GM04503 (cell line): ENCODE data around the gene ITM2C.

ENCODE experiments used
- DNase-seq: peaks from one replicate; pipeline ENCODE4 v3.0.0-alpha.2; 2012; ENCODE audit warnings: low read depth

ITM2C gene

GRCh38 chr2:230864605-230865306, at the start of gene ITM2C:
TSS of gene ITM2C (plus strand) at chr2:230864942. CDS start at chr2:230865026, 84 bp downstream.
- no peak for DNase-seq

DNA sequence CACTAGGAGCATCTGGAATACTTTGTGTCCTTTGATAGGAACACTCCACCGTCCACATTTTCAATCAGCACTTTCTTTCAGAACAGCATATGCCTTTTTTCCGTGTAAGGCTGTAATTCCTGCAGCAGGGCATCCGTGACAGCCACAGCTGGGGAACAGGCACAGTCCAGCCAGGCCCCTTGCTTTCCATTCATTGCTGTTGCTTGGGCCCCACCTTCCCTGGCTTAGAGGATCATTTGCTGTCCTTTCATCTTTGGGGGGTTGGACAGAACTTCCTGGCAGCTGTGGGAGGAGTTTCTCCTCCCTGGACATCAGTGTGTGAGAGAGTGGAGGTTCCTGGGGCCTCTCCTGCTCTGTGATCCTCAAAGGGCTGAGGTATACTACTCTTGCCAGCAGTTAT, 49.7 kb upstream of the ITM2C start:
- DNase-seq = no peak

GRCh38 chr2:230816735-230817134, 48.0 kb upstream of the ITM2C start:
- no peak for DNase-seq

- DNase-seq = no peak
Measured at GRCh38 chr2:230819433-230819832, 45.3 kb upstream of the ITM2C start.

- DNase-seq = no peak
Measured at GRCh38 chr2:230821261-230821990, 43.3 kb upstream of the ITM2C start.

DNA sequence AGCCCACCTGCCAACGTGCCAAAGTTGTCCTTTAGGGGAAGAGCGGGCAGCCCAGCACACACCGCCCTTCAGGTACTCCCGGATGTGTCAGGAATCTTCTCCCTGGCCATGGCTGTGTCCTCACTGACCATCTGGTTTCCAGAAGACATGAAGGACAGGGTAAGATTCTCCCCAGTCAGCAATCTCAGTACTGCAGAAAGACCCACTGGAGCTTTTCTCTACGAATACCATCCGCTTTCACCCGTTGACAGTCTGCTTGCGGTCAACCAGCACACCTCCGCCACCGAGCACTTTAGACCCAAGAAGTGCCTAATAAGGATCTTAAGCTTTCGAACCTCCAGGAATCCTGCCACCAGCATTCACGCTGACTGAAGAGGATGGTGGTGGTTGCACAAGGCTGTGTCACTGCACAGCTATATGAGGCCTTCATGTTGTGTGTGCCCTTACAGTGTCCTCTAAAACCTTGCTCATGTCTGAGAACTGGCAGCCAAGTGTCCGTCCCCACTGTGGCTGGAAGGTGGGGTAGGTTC, 42.7 kb upstream of the ITM2C start:
- no peak for DNase-seq

DNA sequence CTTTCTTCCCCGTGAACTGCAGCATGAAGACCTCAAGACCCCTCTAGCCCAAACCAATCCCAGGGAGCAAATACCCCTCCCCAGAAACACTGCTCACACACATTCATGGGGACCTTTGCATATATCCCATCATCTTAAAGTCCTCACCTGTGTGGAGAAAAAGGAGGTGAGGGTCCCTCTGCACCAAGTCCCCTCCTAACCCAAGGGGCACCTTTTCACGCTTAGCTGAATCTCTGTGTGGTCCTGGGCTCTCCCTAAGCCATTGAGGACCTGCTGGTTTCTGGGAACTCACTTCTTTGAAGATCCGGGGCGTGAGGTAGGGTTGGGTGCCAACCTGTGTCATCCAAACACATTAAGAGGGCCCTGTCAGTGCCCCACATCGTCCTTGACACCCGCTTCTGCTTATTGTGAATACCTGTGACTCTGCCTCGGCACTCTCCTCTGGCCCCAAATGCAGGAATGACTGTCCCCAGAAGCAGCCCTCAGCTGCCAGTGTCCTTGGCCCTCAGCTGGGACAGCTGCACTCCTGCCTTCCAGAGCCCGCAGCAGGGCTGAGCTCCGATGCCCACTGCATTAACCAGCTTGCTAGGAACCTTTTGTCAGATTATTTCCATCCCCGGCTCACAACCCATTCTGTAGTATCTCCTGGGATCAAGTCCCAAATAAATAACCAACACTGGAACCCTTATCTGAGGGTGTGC, 41.3 kb upstream of the ITM2C start:
- DNase-seq = no peak

DNA sequence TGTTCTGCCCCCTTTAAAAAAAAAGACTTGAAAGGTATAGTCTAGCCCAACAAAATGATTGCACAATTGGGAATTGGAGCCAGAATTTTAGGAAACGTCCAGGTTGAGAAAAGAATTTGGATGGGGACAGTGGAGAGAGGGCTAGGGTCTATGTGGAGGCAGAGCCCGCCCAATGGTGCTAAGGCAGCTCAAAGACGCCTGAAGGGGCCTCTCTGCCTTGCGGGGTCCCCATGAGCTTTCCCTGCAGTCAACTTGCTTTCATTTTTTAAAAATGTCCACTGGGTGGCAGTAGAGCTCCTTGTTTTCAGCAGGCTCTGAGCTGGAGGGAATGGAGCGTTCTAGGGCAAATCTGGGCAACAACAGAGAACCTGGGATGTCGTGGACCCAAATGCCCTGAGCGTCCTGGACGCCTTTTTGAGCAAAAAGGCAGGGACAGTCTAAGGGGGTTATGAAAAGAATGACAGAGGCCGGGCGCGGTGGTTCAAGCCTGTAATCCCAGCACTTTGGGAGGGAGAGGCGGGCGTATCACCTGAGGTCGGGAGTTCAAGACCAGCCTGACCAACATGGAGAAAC, 40.2 kb upstream of the ITM2C start:
- peak; percentile 22 for DNase-seq

DNA sequence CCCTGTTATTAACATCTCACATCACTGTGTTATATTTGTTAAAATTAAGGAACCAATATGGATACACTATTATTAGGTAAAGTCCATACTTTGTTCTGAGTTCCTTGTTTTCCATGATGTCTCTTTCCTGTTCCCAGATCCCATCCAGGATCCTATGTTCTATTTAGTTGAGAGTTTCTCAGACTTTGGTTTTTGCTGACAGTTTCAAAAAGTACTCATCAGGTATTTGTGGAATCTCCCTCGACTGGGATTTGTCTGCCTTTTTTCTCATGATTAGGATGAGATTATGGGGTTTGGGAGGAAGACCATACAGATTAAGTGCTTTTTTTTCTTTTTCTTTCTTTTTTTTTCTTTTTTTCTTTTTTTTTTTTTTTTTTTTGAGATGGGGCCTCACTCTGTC, 39.4 kb upstream of the ITM2C start:
- no peak for DNase-seq

GRCh38 chr2:230827774-230828271, 36.9 kb upstream of the ITM2C start:
- DNase-seq = no peak

GRCh38 chr2:230828272-230828961, 36.3 kb upstream of the ITM2C start:
- DNase-seq = no peak

GRCh38 chr2:230829293-230829692, 35.4 kb upstream of the ITM2C start:
- DNase-seq = no peak

DNA sequence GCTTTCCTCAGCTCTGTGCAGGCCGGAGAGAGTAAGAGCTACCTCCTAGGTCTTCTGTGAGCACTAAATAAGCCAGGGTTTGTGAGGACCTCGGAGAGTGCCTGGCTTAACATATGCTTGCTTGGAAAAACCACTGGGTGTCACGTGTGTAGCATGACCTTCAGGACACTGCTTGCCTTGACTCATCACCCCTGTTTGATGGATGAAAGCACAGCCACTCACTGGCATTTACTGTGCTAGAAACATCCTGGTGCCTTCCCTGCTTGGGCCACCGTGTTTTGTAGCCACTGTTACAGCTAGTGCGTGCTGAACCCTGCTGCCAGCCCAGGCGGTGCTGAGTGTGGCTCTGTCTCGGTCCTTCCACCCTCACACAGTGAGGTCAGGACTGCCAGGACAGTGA, 34.8 kb upstream of the ITM2C start:
- DNase-seq = no peak

DNA sequence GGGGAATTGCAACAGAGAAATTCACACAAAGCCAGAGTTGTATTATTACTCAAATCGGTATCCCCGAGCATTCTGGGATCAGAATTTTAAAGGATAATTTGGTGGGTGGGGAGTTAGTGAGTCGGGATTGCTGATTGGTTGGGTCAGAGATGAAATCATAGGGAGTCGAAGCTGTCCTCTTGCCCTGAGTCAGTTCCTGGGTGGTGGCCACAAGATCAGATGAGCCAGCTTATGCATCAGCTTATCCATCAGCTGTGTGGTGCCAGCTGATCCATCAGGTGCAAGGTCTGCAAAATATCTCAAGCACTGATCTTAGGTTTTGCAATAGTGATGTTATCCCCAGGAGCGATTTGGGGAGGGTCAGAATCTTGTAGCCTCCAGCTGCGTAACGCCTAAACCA, 34.3 kb upstream of the ITM2C start:
- no peak for DNase-seq

- DNase-seq = no peak
Measured at GRCh38 chr2:230840301-230840700, 24.4 kb upstream of the ITM2C start.

- no peak for DNase-seq
Measured at GRCh38 chr2:230842473-230842872, 22.3 kb upstream of the ITM2C start.

DNA sequence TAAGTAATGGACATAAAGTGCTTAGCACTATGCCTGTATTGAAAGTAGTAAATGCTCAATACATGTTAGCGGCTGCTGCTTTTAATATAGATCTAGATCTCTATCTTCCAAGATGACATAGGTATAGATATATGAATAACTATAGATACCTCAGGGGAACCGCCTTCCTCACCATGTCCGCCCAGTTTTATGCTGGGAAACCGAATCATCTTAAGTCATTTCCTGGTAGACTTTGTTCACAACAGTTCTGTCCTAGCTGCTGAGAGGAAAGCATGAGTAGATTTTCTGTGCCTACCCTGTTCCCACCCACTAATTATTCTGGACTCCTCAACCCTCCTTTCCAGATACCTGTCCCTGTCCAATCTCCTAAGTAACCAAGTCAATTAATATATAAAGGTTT, 21.6 kb upstream of the ITM2C start:
- no peak for DNase-seq

DNA sequence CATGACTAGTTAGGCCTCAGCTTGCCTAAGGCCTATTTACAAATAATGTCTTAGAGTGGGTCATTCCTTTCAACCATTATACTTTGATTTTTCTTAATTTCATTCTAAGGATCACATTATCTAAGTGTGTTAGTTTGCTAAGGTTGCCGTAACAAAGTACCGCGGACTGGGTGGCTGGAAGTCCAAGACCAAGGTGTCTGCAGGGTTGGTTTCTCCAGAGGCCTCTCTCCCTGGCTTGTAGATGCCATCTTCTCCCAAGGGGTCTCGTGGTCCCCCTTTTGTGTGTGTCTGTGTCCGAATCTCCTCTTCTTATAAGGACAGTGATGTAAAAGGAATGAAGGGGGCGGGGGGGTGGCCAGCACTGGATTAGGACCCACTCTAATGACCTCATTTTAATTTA, 18.4 kb upstream of the ITM2C start:
- no peak for DNase-seq

DNA sequence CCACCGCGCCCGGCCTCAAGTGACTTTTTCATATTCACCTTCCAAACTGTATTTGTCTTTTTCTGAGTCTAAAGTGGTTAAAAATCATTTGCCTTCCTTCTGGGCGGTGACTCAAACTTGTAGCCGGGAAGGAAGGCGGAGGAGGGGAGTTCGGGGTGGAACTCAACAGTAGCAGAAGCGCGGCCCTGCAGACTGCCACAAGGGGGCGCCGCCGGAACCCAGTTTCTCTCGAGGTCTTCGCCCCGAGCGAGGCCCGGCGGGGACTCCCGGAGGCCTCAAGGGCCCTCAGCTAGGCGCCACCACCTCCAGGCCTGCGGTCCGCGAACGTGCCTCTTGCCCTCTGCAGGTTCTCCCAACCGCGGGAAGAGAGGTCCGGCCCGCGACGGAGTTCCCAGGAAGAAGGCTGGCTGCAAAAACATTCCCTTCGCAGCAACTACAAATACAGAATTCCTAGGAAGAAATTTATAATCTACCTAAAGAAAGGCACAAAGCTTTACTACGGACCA, 16.8 kb upstream of the ITM2C start:
- peak; percentile 19 for DNase-seq

DNA sequence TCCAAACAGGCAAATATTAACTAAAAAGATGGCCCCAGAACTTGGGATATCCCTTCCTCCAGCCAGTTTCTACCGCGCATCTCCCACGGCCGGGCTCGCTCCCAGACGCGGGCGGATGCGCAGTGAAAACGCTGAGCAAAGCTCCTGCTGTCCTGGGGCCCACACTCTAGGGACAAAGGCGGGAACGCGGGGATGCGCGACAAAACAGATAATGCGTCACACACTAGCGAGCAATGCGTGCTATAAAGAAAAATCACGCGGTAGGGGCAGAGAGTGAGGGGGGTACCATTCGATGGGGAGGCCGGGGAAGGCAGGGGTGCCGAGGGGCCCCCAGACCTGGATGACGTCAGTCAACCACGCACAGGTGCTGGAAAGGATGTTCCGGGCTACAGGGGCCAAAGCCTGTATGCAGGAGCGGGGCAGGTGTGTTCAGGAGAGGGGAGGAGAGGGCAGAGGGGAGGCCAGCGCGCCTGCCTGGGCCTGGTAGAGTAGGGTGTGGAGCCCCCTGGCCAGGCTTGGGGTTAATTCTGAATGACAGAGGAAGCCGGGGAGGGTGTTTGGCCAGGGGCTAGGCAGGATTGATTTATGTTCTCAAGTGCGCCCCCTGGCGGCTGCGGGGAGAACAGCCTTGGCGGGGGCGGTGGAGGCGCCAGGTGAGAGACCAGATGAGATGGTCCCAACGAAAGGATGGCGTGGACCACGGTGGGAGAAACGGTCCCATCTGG, 14.9 kb upstream of the ITM2C start:
- DNase-seq = no peak

- no peak for DNase-seq
Measured at GRCh38 chr2:230850358-230850658, 14.4 kb upstream of the ITM2C start.
